PC-3 (cell line): ENCODE results near the gene GABARAP.

Experiments
- CTCF ChIP-seq: fragments of 300-600 bp; sonication (generic); conservative IDR thresholded peaks from 2 replicates; pipeline ENCODE4 v1.5.1; 2017; ENCODE audit warnings: antibody characterized with exemption, low read depth, mild to moderate bottlenecking, low read length
- EZH2 ChIP-seq: fragments of 300-600 bp; sonication (generic); IDR thresholded peaks from one replicate; pipeline ENCODE4 v1.6.1; 2017; ENCODE audit warnings: antibody characterized with exemption, mild to moderate bottlenecking, low read length; ENCODE audit not compliant: unreplicated experiment

GRCh38 chr17:7203391-7203790 lies 38.9 kb downstream of the GABARAP start:
- no peak for TF ChIP-seq EZH2
- no peak for TF ChIP-seq CTCF
